ENCODE measurements around the gene ZNF106.

DNA sequence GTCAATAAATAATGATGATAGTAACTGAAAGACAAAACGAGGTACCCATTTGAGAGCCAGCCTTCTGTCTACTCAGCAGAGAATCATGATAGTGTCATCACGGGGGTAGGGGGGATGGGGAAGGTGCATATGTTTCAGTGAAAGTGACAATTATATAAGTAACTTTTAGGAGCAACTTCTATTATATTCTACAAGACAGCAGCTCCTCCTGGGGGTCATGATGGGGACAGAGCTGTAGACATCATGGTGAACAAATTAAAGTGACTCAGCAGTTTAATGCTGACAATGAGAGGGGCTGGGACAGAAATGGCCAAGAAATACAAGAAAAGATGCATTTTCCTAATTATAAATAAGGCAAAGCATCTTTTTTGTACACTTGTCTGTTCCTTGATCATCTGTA is 119.8 kb downstream of the ZNF106 start:
- TF ChIP-seq POLR2A (IDR thresholded peaks at IDR 0.05; ENCODE audit: low read depth, low read length): no peak
- no peak for TF ChIP-seq POLR2AphosphoS5 (IDR thresholded peaks at IDR 0.05; ENCODE audit: low read depth, low read length)
- no peak for TF ChIP-seq TAF1 (IDR thresholded peaks at IDR 0.05; ENCODE audit: low read depth, low read length)
- TF ChIP-seq PAX5 (IDR thresholded peaks at IDR 0.05; ENCODE audit: insufficient read depth, low read length, severe bottlenecking): no peak
- TF ChIP-seq SPI1 (IDR thresholded peaks at IDR 0.05; ENCODE audit: low read depth, low read length): no peak

All from GM12891 (cell line).